Transverse colon (tissue), 4 donors: Measurements from ENCODE around the gene PPAN.

Source experiments
- EP300 ChIP-seq: sonication (generic); formaldehyde crosslinking; IDR thresholded peaks from one replicate; pipeline ENCODE4 v1.6.1; 2017; ENCODE audit warnings: antibody characterized with exemption, low read depth
- POLR2A ChIP-seq: fragments of 450-650 bp; IDR thresholded peaks from one replicate; pipeline ENCODE4 v1.6.1; 2016; ENCODE audit warnings: antibody characterized with exemption, mild to moderate bottlenecking, moderate library complexity
- POLR2AphosphoS5 ChIP-seq, 3 donors: sonication (generic); formaldehyde crosslinking; IDR thresholded peaks; one replicate each; pipeline ENCODE4 v1.6.1; 2016; ENCODE audit warnings: antibody characterized with exemption in 3 of 3
- TF ChIP-seq, protein P1 (sequence below), 5 experiments: fragments of 200-600 bp in 3 of 5; fragments of 450-650 bp in 2 of 5; sonication (generic) in 3 of 5; IDR thresholded peaks; 1 replicate in 2 of 5; 2 replicates in 3 of 5; pipeline ENCODE4 v1.5.1; 2016 to 2017; ENCODE audit warnings: antibody characterized with exemption in 5 of 5, inconsistent platforms in 3 of 5, mild to moderate bottlenecking in 2 of 5, moderate library complexity in 1 of 5

- no peak for TF ChIP-seq POLR2AphosphoS5 (IDR thresholded peaks at IDR 0.05)
- TF ChIP-seq EP300, result no peak
- TF ChIP-seq POLR2A, result no peak
- TF ChIP-seq, protein P1, sequence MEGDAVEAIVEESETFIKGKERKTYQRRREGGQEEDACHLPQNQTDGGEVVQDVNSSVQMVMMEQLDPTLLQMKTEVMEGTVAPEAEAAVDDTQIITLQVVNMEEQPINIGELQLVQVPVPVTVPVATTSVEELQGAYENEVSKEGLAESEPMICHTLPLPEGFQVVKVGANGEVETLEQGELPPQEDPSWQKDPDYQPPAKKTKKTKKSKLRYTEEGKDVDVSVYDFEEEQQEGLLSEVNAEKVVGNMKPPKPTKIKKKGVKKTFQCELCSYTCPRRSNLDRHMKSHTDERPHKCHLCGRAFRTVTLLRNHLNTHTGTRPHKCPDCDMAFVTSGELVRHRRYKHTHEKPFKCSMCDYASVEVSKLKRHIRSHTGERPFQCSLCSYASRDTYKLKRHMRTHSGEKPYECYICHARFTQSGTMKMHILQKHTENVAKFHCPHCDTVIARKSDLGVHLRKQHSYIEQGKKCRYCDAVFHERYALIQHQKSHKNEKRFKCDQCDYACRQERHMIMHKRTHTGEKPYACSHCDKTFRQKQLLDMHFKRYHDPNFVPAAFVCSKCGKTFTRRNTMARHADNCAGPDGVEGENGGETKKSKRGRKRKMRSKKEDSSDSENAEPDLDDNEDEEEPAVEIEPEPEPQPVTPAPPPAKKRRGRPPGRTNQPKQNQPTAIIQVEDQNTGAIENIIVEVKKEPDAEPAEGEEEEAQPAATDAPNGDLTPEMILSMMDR (IDR thresholded peaks at IDR 0.05), result no peak
Observed at GRCh38 chr19:10104130-10104513, 2.0 kb upstream of the PPAN start.
